GM20000 (cell line): ENCODE data around the gene PTTG2.

Experiments used
- DNase-seq: peaks from one replicate; pipeline ENCODE4 v3.0.0; 2012; ENCODE audit warnings: low spot score
- CTCF ChIP-seq: IDR thresholded peaks from 2 replicates; pipeline ENCODE4 v1.5.1; 2012; ENCODE audit warnings: mild to moderate bottlenecking, control low read depth; ENCODE audit errors: extremely low read depth, missing control alignments

The PTTG2 gene

GRCh38 chr4:37981425-37981824, 21.2 kb downstream of the PTTG2 start:
- DNase-seq: no peak
- no peak for TF ChIP-seq CTCF

DNA sequence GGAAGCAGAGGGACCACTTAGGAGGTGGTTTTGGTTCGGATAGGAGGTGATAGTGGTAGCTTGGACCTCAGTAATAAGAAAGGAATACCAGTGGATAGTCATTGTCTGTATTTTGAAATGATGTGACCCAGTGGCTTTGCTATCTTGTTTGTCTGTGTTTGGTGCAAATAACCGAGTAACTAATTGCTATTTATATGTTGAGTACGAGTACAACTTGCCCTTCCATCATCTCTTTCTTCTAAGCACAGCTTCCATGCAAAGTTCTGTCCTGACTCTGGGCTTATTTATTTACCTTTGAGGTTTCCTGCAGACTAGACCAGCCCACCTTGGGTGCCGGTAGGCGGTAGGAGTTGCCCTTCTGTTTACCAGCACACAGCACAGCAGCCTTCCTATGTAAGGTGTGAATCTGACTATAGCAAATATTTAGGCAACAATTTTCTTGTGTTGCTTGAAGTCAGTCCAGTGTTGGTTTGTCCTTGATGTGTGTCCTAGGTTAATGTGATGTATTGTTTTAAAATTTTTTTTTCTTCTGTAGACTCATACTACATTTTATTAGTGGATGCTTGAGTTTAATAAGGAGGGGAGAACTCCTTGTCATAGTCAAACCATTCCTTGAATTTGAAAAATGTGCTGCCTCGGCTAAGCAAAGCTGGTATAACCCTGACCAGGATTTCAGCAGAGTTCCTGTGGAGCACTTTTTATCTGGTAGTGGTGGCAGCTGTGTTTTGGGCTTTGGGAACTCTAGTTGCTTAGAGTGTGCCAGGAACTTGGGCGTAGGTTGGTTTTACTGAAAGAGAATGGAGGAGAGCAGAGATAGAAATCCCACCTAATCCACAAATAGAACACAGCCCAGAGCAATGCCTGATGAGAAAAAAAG, 21.9 kb downstream of the PTTG2 start:
- no peak for DNase-seq
- TF ChIP-seq CTCF: no peak

- TF ChIP-seq CTCF: no peak
- DNase-seq: no peak
Measured at GRCh38 chr4:37982736-37983135, 22.5 kb downstream of the PTTG2 start.

DNA sequence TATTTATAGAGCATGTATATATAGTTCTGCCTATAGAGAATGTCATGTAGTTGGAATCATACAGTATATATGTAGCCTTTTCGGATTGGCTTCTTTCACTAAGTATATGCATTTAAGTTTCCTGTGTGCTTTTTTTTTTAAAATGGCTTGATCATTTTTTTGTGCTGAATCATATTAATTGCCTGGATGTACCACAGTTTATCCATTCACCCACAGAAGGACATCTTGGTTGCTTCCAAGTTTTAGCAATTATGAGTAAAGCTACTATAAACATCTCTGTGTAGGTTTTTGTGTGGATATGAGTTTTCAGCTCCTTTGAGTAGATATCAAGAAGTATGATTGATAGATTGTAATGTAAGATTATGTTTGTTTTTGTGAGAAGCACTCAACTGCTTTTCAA, 23.8 kb downstream of the PTTG2 start:
- no peak for DNase-seq
- TF ChIP-seq CTCF: no peak

DNA sequence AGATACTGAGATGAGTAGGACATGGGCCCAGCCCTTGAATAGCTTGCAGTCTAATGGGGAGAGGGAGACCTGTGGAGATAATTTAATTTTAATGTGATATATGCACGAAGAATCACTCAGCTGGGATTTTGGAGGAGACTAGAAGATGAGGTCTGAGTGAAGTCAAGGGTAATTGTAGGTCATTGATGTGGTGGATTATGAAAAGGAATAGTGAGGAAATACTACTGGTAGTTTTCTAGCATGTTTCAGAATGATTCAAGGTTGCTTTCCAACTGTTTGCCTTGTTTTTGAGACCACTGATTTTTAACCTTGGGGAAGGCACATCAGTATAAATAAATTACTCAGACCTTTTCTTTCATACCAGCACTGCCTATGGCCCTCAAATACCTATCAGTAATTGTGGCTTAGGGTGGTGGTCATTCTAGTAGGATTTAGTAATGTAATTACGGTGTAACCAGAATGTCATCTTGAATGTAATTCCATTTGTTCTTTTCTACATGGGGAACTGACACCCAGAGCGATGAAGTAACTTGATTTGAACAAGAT, 25.6 kb downstream of the PTTG2 start:
- no peak for TF ChIP-seq CTCF
- DNase-seq: no peak

DNA sequence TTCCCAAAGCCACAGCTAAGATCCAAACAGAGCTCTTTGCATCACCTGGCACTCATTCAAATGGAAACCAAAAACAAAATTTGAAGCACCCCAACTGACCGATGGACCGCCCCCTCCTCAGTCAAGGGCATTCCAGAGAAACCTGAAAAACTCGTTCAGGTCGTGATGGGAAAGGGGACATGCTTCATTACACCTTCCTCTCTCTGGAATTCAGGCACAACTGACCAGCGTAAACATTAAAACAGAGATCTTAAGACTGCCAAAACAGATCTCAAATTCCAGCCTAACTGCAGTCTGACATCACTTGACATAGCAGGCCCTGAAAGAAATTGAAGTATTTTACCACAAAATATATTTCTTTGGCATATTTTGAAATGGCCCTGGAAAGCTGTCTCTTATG, 28.5 kb downstream of the PTTG2 start:
- no peak for DNase-seq
- TF ChIP-seq CTCF: no peak

DNA sequence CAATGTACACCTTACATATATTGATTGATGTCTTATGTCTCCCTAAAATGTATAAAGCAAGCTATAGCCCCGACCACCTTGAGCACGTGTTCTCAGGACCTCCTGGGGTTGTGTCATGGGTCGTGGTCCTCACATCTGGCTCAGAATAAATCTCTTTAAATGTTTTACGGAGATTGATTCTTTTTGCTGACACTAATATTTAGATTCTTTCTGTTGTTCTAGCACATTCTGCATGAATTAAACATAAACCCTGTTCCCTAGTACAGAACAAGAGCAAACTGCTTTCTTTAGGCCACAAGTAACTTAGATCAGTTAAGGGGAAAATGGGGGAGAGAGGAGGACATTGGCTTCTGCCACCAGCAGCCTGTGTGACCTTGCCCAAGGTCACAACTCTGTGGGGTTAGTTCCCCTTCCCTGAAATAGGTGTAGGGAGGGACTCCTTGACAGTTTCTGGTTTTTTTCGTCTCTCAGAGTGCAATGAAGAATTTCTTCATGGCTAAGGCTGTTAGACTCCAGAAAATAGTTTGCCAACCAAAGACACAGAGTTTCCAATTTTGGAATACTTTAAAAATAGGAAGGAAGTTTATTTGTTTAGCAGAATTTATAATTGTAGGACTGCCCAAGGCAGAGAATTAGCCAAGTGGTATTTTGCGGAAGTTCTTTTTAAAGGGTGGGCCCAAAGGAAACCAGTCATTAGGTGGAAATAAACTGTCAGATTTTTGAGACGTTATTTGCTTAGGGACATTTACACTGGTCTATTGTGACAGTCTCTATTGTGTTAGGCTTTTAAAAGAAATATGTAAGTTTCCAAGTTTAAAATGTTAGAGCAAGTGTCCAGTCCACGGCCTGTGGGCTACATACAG, 29.4 kb downstream of the PTTG2 start:
- TF ChIP-seq CTCF: no peak
- no peak for DNase-seq
